Subcutaneous adipose tissue (tissue), 4 donors: ENCODE data around the gene CFAP58. TPM values are rescaled to one million over a fixed set of nuclear protein-coding genes. Genes with fewer than 3 reads are reported as not detected.

Experiments
- total RNA-seq, 4 donors: library from RNA; depleted of rRNA; stranded (reverse); fragments of >200 nt; gene quantifications; one replicate each; pipeline ENCODE4 v1.1.0, GENCODE V29; 2016
- TF ChIP-seq, protein P1 (sequence below): fragments of 450-650 bp; IDR thresholded peaks from one replicate; pipeline ENCODE4 v1.5.1; 2016; ENCODE audit warnings: low read depth, mild to moderate bottlenecking, control low read depth, antibody characterized with exemption, moderate library complexity

The CFAP58 gene
- total RNA-seq, 4 donors from 2014 or later = 0.16 to 0.66 (median 0.26) TPM

DNA sequence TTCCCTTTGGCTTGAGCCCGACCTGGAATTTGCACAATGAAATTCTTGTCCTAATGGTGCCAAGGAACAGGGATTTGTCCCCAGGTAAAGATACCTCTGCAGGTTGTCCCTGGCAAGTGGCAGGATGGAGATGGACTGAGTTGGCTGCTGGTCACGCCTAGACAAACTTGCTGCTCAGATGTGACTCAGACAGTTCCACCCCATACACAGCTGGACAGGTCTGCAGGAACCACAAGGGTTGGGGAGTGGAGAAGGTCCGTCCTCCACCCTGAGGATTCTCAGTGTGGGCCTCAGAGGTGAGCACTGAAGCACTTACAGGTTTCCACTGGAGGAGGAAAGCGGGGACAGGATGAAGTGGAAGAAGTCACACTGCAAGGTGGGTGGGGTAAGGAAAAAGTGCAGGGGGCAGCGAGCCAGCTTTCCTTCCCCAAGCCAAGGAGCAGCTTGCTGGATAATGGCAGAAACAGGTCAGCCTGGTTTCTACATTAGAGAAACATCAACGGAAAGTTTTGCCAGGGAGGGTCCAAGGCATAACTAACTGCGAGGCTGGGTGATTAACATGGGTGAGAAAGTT, 35.8 kb upstream of the CFAP58 start:
- TF ChIP-seq, protein P1, sequence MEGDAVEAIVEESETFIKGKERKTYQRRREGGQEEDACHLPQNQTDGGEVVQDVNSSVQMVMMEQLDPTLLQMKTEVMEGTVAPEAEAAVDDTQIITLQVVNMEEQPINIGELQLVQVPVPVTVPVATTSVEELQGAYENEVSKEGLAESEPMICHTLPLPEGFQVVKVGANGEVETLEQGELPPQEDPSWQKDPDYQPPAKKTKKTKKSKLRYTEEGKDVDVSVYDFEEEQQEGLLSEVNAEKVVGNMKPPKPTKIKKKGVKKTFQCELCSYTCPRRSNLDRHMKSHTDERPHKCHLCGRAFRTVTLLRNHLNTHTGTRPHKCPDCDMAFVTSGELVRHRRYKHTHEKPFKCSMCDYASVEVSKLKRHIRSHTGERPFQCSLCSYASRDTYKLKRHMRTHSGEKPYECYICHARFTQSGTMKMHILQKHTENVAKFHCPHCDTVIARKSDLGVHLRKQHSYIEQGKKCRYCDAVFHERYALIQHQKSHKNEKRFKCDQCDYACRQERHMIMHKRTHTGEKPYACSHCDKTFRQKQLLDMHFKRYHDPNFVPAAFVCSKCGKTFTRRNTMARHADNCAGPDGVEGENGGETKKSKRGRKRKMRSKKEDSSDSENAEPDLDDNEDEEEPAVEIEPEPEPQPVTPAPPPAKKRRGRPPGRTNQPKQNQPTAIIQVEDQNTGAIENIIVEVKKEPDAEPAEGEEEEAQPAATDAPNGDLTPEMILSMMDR = no peak

- TF ChIP-seq, protein P1 = no peak
These were observed 35.3 kb upstream of the CFAP58 start for GRCh38 chr10:104318326-104318725.

DNA sequence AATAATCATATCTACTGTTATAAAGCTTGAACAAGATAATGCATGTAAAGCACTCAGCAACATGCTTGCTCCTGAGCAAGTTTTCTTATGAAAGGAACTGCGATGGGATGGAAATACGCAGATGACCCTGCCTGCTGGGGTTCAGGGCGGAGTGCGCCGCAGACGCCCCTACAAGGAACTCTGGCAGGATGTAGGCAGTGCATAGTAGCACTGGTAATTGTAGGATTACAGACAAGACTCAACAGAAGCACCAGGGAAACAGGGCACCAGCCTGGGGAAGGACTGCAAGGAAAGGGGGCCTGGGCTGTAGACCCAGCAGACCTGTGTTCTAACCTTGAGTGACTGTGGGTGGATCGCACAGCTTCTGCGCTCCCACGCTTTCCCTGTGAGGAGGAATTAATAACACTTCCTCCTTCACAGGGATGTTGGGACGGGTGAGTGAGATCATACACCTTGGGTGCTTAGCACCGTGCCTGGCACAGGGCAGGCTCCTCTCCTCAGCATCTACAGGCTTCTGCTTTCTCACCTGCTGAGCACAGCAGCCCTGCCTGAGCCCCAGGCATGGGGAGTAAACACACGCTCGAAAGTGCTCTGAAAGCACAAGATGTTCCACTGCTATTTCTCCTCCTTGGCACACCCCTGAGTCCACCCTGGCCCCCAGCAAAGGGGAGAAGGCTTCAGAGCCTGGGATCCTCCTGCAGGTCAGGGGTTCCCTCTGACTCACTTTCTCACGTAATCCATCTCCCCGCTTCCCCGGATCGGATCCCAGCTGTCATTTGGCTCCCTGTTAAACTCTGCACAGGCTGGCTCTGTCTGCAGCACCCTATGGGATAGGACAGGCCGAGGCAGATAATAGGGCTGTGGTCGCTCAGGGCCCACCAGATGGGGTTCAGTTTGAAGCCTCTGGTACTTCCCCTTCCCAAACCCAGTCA, 34.6 kb upstream of the CFAP58 start:
- TF ChIP-seq, protein P1 = no peak

- TF ChIP-seq, protein P1 = no peak
These were observed 32.4 kb upstream of the CFAP58 start for GRCh38 chr10:104321226-104321625.

- TF ChIP-seq, protein P1 = no peak
These were observed 31.8 kb upstream of the CFAP58 start for GRCh38 chr10:104321725-104322415.

DNA sequence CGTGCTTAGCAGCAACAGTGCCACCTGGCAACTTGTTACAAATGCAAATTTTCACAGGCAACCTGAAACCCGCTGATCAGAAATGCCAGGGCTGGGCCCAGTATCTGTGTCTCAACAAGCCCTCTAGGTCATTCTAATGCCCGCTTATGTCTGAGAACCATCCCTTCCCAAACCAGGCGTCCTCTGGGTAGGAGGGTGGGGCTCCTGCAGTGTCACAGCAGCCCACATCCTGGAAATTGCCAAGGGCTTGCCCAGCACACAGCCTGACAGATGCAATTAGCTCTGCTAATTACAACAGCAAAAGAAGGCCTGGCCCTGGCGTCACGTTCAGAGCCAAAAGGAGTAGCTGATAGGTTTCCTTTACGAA, 31.2 kb upstream of the CFAP58 start:
- TF ChIP-seq, protein P1 = no peak

- TF ChIP-seq, protein P1 = no peak
These were observed 30.5 kb upstream of the CFAP58 start for GRCh38 chr10:104323085-104323484.
